PC-3 (cell line): ENCODE measurements around the gene FOSL1. TPM values are rescaled to one million over a fixed set of nuclear protein-coding genes. Genes with fewer than 3 reads are reported as not detected.

ENCODE experiments used
- ATAC-seq: fragments of 200-7000 bp; cut with Tn5 transposase; 2 replicates; pipeline ENCODE4 v1.9.1; 2020; ENCODE audit warnings: mild to moderate bottlenecking, moderate library complexity
- BruUV-seq: library from RNA; stranded (reverse); fragments of 400-500 nt; replicated peaks from 2 replicates; lab custom pipeline; 2021; lab: Mats Ljungman, UMichigan
- CTCF ChIA-PET: fragments of 300-600 bp; sonication (Branson Sonifier 250); formaldehyde crosslinking; loops from one replicate; lab custom pipeline; 2022; ENCODE audit warnings: antibody characterized with exemption; lab: Charles Lee
- POLR2A ChIA-PET: fragments of 300-600 bp; sonication (Branson Sonifier 250); formaldehyde crosslinking; loops from one replicate; lab custom pipeline; 2022; ENCODE audit warnings: antibody characterized with exemption; ENCODE audit not compliant: unreplicated experiment; lab: Charles Lee
- DNase-seq: peaks from one replicate; pipeline ENCODE4 v3.0.0-alpha.2; 2015
- H2AFZ ChIP-seq: fragments of 300-600 bp; sonication (generic); 2 replicates; pipeline ENCODE4 v1.6.0; 2016; ENCODE audit warnings: antibody characterized with exemption, low read length
- H3F3A ChIP-seq: fragments of 300-600 bp; sonication (generic); one replicate; pipeline ENCODE4 v1.6.0; 2017; ENCODE audit warnings: antibody characterized with exemption, low read length, control low read depth, mild to moderate bottlenecking; ENCODE audit not compliant: unreplicated experiment
- H3K27ac ChIP-seq: fragments of 300-600 bp; sonication (generic); 2 replicates; pipeline ENCODE4 v1.5.1; 2016; ENCODE audit warnings: mild to moderate bottlenecking, low read length
- H3K27me3 ChIP-seq: fragments of 300-600 bp; sonication (generic); 2 replicates; pipeline ENCODE4 v1.6.1; 2016; ENCODE audit warnings: low read length, mixed read lengths
- H3K36me3 ChIP-seq: fragments of 300-600 bp; sonication (generic); 2 replicates; pipeline ENCODE4 v1.6.1; 2016; ENCODE audit warnings: low read depth, mixed run types, low read length, mixed read lengths
- H3K4me1 ChIP-seq: fragments of 300-600 bp; sonication (generic); 2 replicates; pipeline ENCODE4 v1.5.1; 2016; ENCODE audit warnings: low read length; ENCODE audit not compliant: insufficient read depth
- H3K4me2 ChIP-seq: fragments of 300-600 bp; sonication (generic); 2 replicates; pipeline ENCODE4 v1.6.0; 2016; ENCODE audit warnings: low read length
- H3K4me3 ChIP-seq: fragments of 300-600 bp; sonication (generic); 2 replicates; pipeline ENCODE4 v1.5.1; 2016; ENCODE audit warnings: mild to moderate bottlenecking, low read length, mixed read lengths
- H3K79me2 ChIP-seq: fragments of 300-600 bp; sonication (generic); 2 replicates; pipeline ENCODE4 v1.6.1; 2017; ENCODE audit warnings: low read length, mixed read lengths
- H3K9ac ChIP-seq: fragments of 300-600 bp; sonication (generic); 2 replicates; pipeline ENCODE4 v1.6.0; 2016; ENCODE audit warnings: mild to moderate bottlenecking, low read length
- H3K9me2 ChIP-seq: fragments of 300-600 bp; sonication (generic); replicated peaks from 2 replicates; pipeline ENCODE4 v1.6.1; 2016; ENCODE audit warnings: mixed run types, low read length, mixed read lengths
- H3K9me3 ChIP-seq: fragments of 300-600 bp; sonication (generic); 2 replicates; pipeline ENCODE4 v1.6.1; 2016; ENCODE audit warnings: low read length, mixed read lengths
- H4K20me1 ChIP-seq: fragments of 300-600 bp; sonication (generic); 2 replicates; pipeline ENCODE4 v1.6.1; 2016; ENCODE audit warnings: low read length, mixed read lengths
- EZH2 ChIP-seq: fragments of 300-600 bp; sonication (generic); IDR thresholded peaks from one replicate; pipeline ENCODE4 v1.6.1; 2017; ENCODE audit warnings: antibody characterized with exemption, mild to moderate bottlenecking, low read length; ENCODE audit not compliant: unreplicated experiment
- EZH2phosphoT487 ChIP-seq: fragments of 300-600 bp; sonication (generic); IDR thresholded peaks from 2 replicates; pipeline ENCODE4 v1.6.1; 2018; ENCODE audit warnings: mild to moderate bottlenecking, antibody characterized with exemption, low read length, borderline replicate concordance
- intact Hi-C: fragments of 100-400 bp; cut with micrococcal nuclease; formaldehyde crosslinking; loops from 2 replicates; pipeline ENCODE4 v1.9.0; 2023
- total RNA-seq: library from RNA; depleted of rRNA; stranded (reverse); fragments of >200 nt; gene quantifications from 2 replicates; pipeline ENCODE4 v1.2.3, GENCODE V29; 2014
- TF ChIP-seq, protein P1 (sequence below): fragments of 300-600 bp; sonication (generic); conservative IDR thresholded peaks from 2 replicates; pipeline ENCODE4 v1.5.1; 2017; ENCODE audit warnings: antibody characterized with exemption, low read depth, mild to moderate bottlenecking, low read length

The FOSL1 gene
- total RNA-seq, 1 experiment from 2014 or later: 656 TPM

DNA sequence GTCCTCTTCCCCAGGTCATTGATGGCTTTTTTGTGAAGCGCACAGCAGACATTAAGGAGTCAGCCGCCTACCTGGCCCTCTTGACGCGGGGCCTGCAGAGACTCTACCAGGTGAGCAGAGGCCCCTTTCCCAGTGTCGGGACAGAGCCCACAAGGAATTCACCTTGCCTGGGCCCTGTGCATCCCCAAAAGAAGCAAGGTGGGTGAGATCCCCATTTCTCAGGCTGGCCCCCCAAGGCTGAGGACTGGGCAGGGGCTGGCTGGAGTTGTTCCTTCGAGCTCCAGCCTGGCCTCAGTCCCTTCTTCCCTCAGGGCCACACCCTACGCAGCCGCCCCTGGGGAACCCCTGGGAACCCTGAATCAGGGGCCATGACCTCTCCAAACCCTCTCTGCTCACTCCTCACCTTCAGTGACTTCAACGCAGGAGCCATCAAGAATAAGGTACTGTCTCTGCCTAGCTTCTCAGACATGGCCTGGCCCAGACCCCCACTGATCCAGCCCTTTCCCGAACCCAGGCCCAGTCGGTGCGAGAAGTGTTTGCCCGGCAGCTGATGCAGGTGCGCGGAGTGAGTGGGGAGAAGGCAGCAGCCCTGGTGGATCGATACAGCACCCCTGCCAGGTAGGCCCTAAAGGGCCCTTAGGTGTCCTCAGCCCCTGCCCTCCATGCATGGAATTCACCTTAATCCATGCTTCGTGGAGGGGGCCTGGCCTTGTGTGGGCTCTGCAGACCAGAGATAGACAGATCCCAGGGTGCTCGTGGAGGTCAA, 35.3 kb downstream of the FOSL1 start:
- no peak overlapping the region for H3K4me2 ChIP-seq
- H3K4me3 ChIP-seq: no peak overlapping the region
- no peaks in the 10 kb centered on the region for H3K27me3 ChIP-seq
- no peaks in the 10 kb centered on the region for H3K9me2 ChIP-seq
- TF ChIP-seq EZH2: no peak
- TF ChIP-seq, protein P1, sequence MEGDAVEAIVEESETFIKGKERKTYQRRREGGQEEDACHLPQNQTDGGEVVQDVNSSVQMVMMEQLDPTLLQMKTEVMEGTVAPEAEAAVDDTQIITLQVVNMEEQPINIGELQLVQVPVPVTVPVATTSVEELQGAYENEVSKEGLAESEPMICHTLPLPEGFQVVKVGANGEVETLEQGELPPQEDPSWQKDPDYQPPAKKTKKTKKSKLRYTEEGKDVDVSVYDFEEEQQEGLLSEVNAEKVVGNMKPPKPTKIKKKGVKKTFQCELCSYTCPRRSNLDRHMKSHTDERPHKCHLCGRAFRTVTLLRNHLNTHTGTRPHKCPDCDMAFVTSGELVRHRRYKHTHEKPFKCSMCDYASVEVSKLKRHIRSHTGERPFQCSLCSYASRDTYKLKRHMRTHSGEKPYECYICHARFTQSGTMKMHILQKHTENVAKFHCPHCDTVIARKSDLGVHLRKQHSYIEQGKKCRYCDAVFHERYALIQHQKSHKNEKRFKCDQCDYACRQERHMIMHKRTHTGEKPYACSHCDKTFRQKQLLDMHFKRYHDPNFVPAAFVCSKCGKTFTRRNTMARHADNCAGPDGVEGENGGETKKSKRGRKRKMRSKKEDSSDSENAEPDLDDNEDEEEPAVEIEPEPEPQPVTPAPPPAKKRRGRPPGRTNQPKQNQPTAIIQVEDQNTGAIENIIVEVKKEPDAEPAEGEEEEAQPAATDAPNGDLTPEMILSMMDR: no peak
- TF ChIP-seq EZH2phosphoT487: no peak
- H3F3A ChIP-seq: peaks cover 2% of the 10 kb centered on the region
- H3K36me3 ChIP-seq: peaks cover 20% of the 10 kb centered on the region; the same call in 1 of the 2 replicates
- DNase-seq (no peak), ATAC-seq (no peak)
- H3K4me1 ChIP-seq: peaks cover 11% of the 10 kb centered on the region
- intact Hi-C loops: no loop called here
- ChIA-PET CTCF (no interaction called here), POLR2A (no interaction called here)
- no peak overlapping the region for H3K27ac ChIP-seq
- no peaks in the 10 kb centered on the region for H3K9me3 ChIP-seq
- H3K79me2 ChIP-seq: peaks cover 25% of the 10 kb centered on the region
- H4K20me1 ChIP-seq: no peaks in the 10 kb centered on the region
- no peak overlapping the region for H3K9ac ChIP-seq
- no TSS peak for BruUV-seq
- no peak overlapping the region for H2AFZ ChIP-seq

DNA sequence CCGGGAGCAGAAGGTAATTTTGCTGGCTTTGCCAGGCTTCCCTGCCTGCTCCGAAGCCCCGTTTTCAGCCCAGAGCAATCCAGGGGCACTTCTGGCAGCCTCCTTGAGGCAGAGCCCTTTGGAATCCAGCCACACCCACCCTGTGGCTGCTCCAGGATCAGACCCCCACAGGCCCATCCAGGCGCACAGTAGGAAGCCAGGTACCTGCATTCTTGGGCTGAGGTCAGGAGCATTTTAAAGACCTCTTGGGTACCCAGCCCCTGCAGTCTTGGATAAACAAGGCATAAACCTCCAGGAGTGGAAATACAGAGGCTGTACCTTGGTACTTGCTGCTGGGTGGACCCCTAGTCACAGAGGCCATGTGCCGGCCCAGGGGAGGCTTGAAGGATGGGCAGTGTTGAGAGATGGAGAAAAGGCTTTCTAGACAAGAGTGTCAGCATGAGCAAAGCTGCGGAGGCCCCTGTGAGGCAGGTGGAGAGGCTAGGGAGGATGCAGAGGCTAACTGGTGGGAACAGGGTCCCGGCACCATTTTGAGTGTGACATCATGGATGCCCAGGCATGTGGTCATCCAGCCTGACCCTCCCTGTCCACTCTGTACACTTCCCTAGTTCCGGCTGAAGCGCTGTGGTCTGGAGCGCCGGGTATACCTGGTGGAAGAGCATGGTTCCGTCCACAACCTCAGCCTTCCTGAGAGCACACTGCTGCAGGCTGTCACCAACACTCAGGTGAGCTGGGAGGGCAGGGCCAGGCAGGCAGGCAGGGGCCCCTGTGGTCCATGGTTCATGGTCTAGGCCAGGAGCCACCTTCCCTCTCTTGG, 36.1 kb downstream of the FOSL1 start:
- TF ChIP-seq, protein P1: no peak
- no peak for TF ChIP-seq EZH2phosphoT487
- no peak for TF ChIP-seq EZH2
- H3K4me2 ChIP-seq: no peak overlapping the region
- H3K9ac ChIP-seq: no peak overlapping the region
- H3K79me2 ChIP-seq: peaks cover 25% of the 10 kb centered on the region
- no peaks in the 10 kb centered on the region for H4K20me1 ChIP-seq
- H3K4me3 ChIP-seq: no peak overlapping the region
- DNase-seq (no peak), ATAC-seq (no peak)
- ChIA-PET CTCF (no interaction called here), POLR2A (no interaction called here)
- H3K4me1 ChIP-seq: peaks cover 16% of the 10 kb centered on the region
- no peak overlapping the region for H2AFZ ChIP-seq
- H3K36me3 ChIP-seq: peaks cover 20% of the 10 kb centered on the region; the same call in 1 of the 2 replicates
- H3K27ac ChIP-seq: no peak overlapping the region
- H3K9me2 ChIP-seq: no peaks in the 10 kb centered on the region
- intact Hi-C loops: no loop called here
- H3K9me3 ChIP-seq: no peaks in the 10 kb centered on the region
- no TSS peak for BruUV-seq
- peaks cover 5% of the 10 kb centered on the region for H3F3A ChIP-seq
- no peaks in the 10 kb centered on the region for H3K27me3 ChIP-seq
